Measurements from ENCODE around the gene CAPZB. TPM values are rescaled to one million over a fixed set of nuclear protein-coding genes. Genes with fewer than 3 reads are reported as not detected.

Gene CAPZB
- total and polyA plus RNA-seq, 2 of the 4 experiments (the other 2 are of a cell fraction), result 216 to 304 TPM

GRCh38 chr1:19533626-19534025 is 48.3 kb upstream of the CAPZB start:
- TF ChIP-seq RAD21 (IDR thresholded peaks at IDR 0.05; ENCODE audit: low read length), result no peak
- TF ChIP-seq BHLHE40 (IDR thresholded peaks at IDR 0.05; ENCODE audit: low read depth, low read length), result no peak
- TF ChIP-seq ELK1 (IDR thresholded peaks at IDR 0.05; ENCODE audit: borderline replicate concordance, low read depth, low read length), result no peak
- TF ChIP-seq USF2 (IDR thresholded peaks at IDR 0.05; ENCODE audit: low read depth, low read length), result no peak
- TF ChIP-seq NFE2L2 (IDR thresholded peaks at IDR 0.05; ENCODE audit: low read depth, low read length), result no peak
- no peak for TF ChIP-seq RFX5 (IDR thresholded peaks at IDR 0.05; ENCODE audit: low read depth, low read length)
- no peak for TF ChIP-seq MAFK (IDR thresholded peaks at IDR 0.05; ENCODE audit: low read depth, low read length)
- TF ChIP-seq MAZ (IDR thresholded peaks at IDR 0.05; ENCODE audit: borderline replicate concordance, low read depth, low read length), result no peak
- TF ChIP-seq CEBPB (IDR thresholded peaks at IDR 0.05; ENCODE audit: low read depth, low read length), result no peak
- no peak for TF ChIP-seq FOS (IDR thresholded peaks at IDR 0.05; ENCODE audit: low read depth, low read length)
- no peak for TF ChIP-seq SMC3 (IDR thresholded peaks at IDR 0.05; ENCODE audit: low read depth, low read length)
- TF ChIP-seq CTCF (conservative IDR thresholded peaks at IDR 0.05; ENCODE audit: low read depth, low read length), result no peak
- no peak for TF ChIP-seq MXI1 (IDR thresholded peaks at IDR 0.05; ENCODE audit: borderline replicate concordance, low read depth, low read length)
- no peak for TF ChIP-seq RCOR1 (IDR thresholded peaks at IDR 0.05; ENCODE audit: insufficient replicate concordance, low read length)
- no peak for TF ChIP-seq POLR2A (IDR thresholded peaks at IDR 0.05; ENCODE audit: low read depth, low read length)
- no peak for TF ChIP-seq CHD1 (IDR thresholded peaks at IDR 0.05; ENCODE audit: low read depth, low read length)
- Histone ChIP-seq H3K4me2 (ENCODE audit: low read depth, low read length) (no peak overlapping the region), H3K79me1 (ENCODE audit: low read depth in 1 of 2, low read length in 2 of 2) (no peaks in the 10 kb centered on the region), H3K4me1 (ENCODE audit: control insufficient read depth, insufficient read depth, low read length) (no peaks in the 10 kb centered on the region; the same call in 1 of the 2 replicates), H3K27me3 (ENCODE audit: control insufficient read depth, insufficient read depth, low read length) (no peaks in the 10 kb centered on the region), H4K5ac (ENCODE audit: low read depth, low read length) (no peak overlapping the region), H4K20me1 (ENCODE audit: insufficient read depth, low read length) (no peaks in the 10 kb centered on the region), H3K36me3 (ENCODE audit: control insufficient read depth, insufficient read depth, low read length) (no peaks in the 10 kb centered on the region), H3K4me3 (ENCODE audit: insufficient read depth, low read depth, low read length) (no peak overlapping the region), H3K14ac (replicated peaks; ENCODE audit: low read depth, low read length) (no peak overlapping the region), H2BK20ac (ENCODE audit: low read depth, low read length) (no peak overlapping the region), H4K91ac (ENCODE audit: insufficient read depth, low read depth, low read length) (no peak overlapping the region), H3K9ac (ENCODE audit: low read depth, low read length) (no peak overlapping the region), H3K18ac (ENCODE audit: low read depth, low read length) (no peak overlapping the region), H2BK5ac (ENCODE audit: low read depth, low read length, poor library complexity, severe bottlenecking) (no peak overlapping the region), H3K23ac (ENCODE audit: low read depth, low read length) (no peak overlapping the region), H3K9me3 (ENCODE audit: control insufficient read depth, insufficient read depth, low read length) (peaks cover 9% of the 10 kb centered on the region), H4K8ac (ENCODE audit: low read depth in 2 of 2, low read length in 2 of 2) (no peak overlapping the region), H2AK5ac (ENCODE audit: low read depth, low read length) (no peak overlapping the region), H2BK120ac (ENCODE audit: low read depth, low read length) (no peak overlapping the region), H3K9me1 (ENCODE audit: insufficient read depth, low read length) (no peaks in the 10 kb centered on the region), H2AK9ac (replicated peaks; ENCODE audit: low read depth, low read length, poor library complexity) (no peak overlapping the region), H3K56ac (ENCODE audit: extremely low read depth, insufficient read depth, low read length) (no peak overlapping the region), H2BK15ac (ENCODE audit: low read depth, low read length) (no peak overlapping the region), H2AFZ (replicated peaks; ENCODE audit: low read length, poor library complexity) (peak overlapping the region; percentile 39), H3K27ac (ENCODE audit: insufficient read depth, low read length) (no peak overlapping the region), H3K4ac (ENCODE audit: low read depth, low read length) (no peak overlapping the region)
- DNase-seq, result no peak
- intact Hi-C loops (cut with micrococcal nuclease) (no loop called here), dilution Hi-C loops (cut with HindIII; ENCODE audit: low sequenced_read_pairs, unreplicated experiment) (no loop called here), in situ Hi-C loops (cut with MboI; ENCODE audit: low sequenced_read_pairs) (no loop called here)
- ChIA-PET POLR2A (ENCODE audit: unreplicated experiment) (no interaction called here), CTCF (no interaction called here)
- ATAC-seq (ENCODE audit: low read depth), result no peak
- BruUV-seq (replicated peaks), result no TSS peak
- WGBS, 2 experiments (ENCODE audit: extremely low coverage in 2 of 2, insufficient read length in 1 of 2), result 97% methylated on average over 6 of the region's 7 CpGs; no CpG with 5 or more reads in 1 of the 2 experiments
